Measurements from ENCODE around the gene GGN. TPM values are rescaled to one million over a fixed set of nuclear protein-coding genes. Genes with fewer than 3 reads are reported as not detected.

GGN gene
- total RNA-seq, 1 donor from 2014 or later: not detected

DNA sequence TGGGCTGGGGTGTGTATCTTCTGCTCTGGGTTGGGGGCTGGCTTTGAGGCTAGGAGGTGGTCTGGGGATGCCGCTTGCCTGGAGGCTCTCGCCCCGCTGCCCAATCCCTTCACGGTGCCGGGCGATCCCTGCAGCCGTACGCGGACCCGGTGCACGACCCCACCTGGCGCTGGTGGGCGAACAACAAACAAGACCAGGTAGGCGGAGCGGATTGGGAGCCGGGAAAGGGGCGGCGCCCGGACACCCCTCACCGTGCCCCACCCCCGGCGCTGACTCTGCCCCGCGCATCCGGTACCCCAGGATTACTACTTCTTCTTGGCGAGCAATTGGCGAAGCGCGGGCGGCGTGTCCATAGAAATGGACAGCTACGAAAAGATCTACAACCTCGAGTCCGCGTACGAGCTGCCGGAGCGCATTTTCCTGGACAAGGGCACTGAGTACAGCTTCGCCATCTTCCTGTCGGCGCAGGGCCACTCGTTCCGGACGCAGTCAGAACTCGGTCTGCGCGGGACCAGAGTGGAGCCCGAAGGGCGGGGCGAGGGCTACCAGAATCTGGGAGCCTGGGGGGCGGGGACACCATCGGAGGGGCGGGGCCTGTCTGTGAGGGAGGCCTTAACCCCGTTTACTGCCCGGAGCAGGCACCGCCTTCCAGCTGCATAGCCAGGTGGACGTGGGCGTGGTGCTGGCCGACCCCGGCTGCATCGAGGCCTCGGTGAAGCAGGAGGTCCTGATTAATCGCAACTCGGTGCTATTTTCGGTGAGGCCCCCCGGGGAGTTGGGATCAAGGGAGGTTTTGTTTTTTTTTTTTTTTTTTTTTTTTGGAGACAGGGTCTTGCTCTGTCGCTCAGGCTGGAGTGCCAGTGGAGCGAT, 25.5 kb downstream of the GGN start:
- Histone ChIP-seq H3K4me3 (peak overlapping the region; percentile 67), H3K4me1 (peaks cover 11% of the 10 kb centered on the region), H3K36me3 (no peaks in the 10 kb centered on the region), H3K27ac (no peak overlapping the region), H3K9me3 (no peaks in the 10 kb centered on the region), H3K27me3 (peaks cover 19% of the 10 kb centered on the region)
- ATAC-seq: peak; percentile 93
- TF ChIP-seq CTCF (IDR thresholded peaks at IDR 0.05): no peak
- intact Hi-C loops (cut with DNase I): no loop called here
- peak; percentile 96 for DNase-seq

GRCh38 chr19:38361633-38362075, 26.2 kb downstream of the GGN start:
- H3K27me3 ChIP-seq: peaks cover 19% of the 10 kb centered on the region
- ATAC-seq (peak; percentile 89), DNase-seq (peak; percentile 90)
- H3K27ac ChIP-seq: no peak overlapping the region
- TF ChIP-seq CTCF (IDR thresholded peaks at IDR 0.05): no peak
- peak overlapping the region; percentile 67 for H3K4me3 ChIP-seq
- no peaks in the 10 kb centered on the region for H3K36me3 ChIP-seq
- peaks cover 11% of the 10 kb centered on the region for H3K4me1 ChIP-seq
- intact Hi-C loops (cut with DNase I): no loop called here
- H3K9me3 ChIP-seq: no peaks in the 10 kb centered on the region

- peak; percentile 3 for ATAC-seq
- no peaks in the 10 kb centered on the region for H3K36me3 ChIP-seq
- peaks cover 11% of the 10 kb centered on the region for H3K4me1 ChIP-seq
- no peak overlapping the region for H3K27ac ChIP-seq
- peak overlapping the region; percentile 67 for H3K4me3 ChIP-seq
- no peak for TF ChIP-seq CTCF (IDR thresholded peaks at IDR 0.05)
- intact Hi-C loops (cut with DNase I): no loop called here
- peaks cover 19% of the 10 kb centered on the region for H3K27me3 ChIP-seq
- no peaks in the 10 kb centered on the region for H3K9me3 ChIP-seq
- DNase-seq: no peak
Measured at GRCh38 chr19:38360839-38361631, 26.8 kb downstream of the GGN start.

- Histone ChIP-seq H3K4me3 (no peak overlapping the region), H3K4me1 (peaks cover 11% of the 10 kb centered on the region), H3K27me3 (peaks cover 19% of the 10 kb centered on the region), H3K27ac (no peak overlapping the region), H3K9me3 (no peaks in the 10 kb centered on the region), H3K36me3 (no peaks in the 10 kb centered on the region)
- ATAC-seq: no peak
- no peak for TF ChIP-seq CTCF (IDR thresholded peaks at IDR 0.05)
- no peak for DNase-seq
- intact Hi-C loops (cut with DNase I): no loop called here
Measured at GRCh38 chr19:38360351-38360750, 27.5 kb downstream of the GGN start.

DNA sequence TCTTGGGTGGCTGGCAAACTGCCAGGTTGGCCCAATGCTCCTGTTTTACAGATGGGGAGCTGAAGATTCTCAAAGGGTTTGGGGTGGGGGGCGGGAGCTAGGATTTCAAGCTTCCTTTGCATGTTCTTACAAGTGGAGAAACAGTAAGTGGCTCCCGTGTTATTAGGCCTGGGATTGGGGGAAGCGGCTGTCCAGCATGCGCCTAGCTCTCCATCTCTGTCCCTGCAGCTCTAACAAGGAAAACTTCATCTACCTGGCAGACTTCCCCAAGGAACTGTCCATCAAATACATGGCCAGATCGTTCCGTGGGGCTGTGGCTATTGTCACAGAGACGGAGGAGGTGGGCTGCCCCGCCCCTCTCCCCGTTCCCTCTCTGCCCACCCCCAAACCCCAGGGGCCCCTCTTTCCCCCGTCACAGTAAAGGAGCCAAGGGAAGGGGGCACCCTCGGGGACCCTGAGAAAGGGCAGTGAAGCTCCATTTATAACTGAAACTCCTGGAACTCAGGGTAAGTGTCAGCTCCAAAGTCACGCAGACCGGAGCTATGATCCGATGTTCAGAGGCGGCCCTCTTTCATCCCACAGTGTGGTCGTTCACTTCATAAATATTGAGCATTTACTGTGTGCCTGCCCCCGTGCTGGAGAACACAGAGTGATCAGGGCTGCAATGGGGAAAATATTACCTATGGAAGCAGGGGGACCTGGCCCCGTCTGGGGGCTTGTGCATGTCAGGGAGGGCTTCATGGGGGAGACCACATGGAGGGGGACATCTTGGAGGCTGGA, 28.4 kb downstream of the GGN start:
- peaks cover 11% of the 10 kb centered on the region for H3K4me1 ChIP-seq
- DNase-seq (no peak), ATAC-seq (no peak)
- intact Hi-C loops (cut with DNase I): no loop called here
- no peak for TF ChIP-seq CTCF (IDR thresholded peaks at IDR 0.05)
- H3K9me3 ChIP-seq: no peaks in the 10 kb centered on the region
- no peak overlapping the region for H3K27ac ChIP-seq
- no peaks in the 10 kb centered on the region for H3K36me3 ChIP-seq
- H3K27me3 ChIP-seq: peaks cover 22% of the 10 kb centered on the region
- H3K4me3 ChIP-seq: no peak overlapping the region
